Jurkat, Clone E6-1 (cell line): ENCODE data around the gene BRAP.
"Not testable (repeated sequence)": the region's sequence is repeated elsewhere in the genome, so short reads cannot be mapped to it uniquely, and the experiment has no call there.

Experiments
- DNase-seq: peaks from one replicate; pipeline ENCODE4 v3.0.0-alpha.2; 2011; ENCODE audit warnings: low read depth, low spot score
- H3K4me3 ChIP-seq: 2 replicates; pipeline ENCODE4 v1.5.1; 2011; ENCODE audit warnings: mild to moderate bottlenecking, low read length, control low read depth, moderate library complexity

BRAP gene

GRCh38 chr12:111684485-111685198, 1.1 kb downstream of the BRAP start:
- not testable (repeated sequence) for DNase-seq

GRCh38 chr12:111677186-111677585, 8.6 kb downstream of the BRAP start:
- DNase-seq: no peak
- H3K4me3 ChIP-seq: no peak overlapping the region

More at GRCh38 chr12:111684485-111685198, 1.1 kb downstream of the BRAP start:
- H3K4me3 ChIP-seq: peak overlapping the region; percentile 98

- DNase-seq: no peak
- H3K4me3 ChIP-seq: no peak overlapping the region
Observed at GRCh38 chr12:111673503-111673902, 12.3 kb downstream of the BRAP start.

- DNase-seq: no peak
- no peak overlapping the region for H3K4me3 ChIP-seq
Observed at GRCh38 chr12:111672822-111673381, 12.9 kb downstream of the BRAP start.

- H3K4me3 ChIP-seq: no peak overlapping the region
- no peak for DNase-seq
Observed at GRCh38 chr12:111664961-111665865, 20.5 kb downstream of the BRAP start.

GRCh38 chr12:111664499-111664898, 21.3 kb downstream of the BRAP start:
- no peak for DNase-seq
- H3K4me3 ChIP-seq: no peak overlapping the region

- DNase-seq: no peak
- no peak overlapping the region for H3K4me3 ChIP-seq
Observed at GRCh38 chr12:111656016-111656415, 29.7 kb downstream of the BRAP start.

- DNase-seq: no peak
- H3K4me3 ChIP-seq: no peak overlapping the region
Observed at GRCh38 chr12:111655356-111655755, 30.4 kb downstream of the BRAP start.

GRCh38 chr12:111653596-111653995, 32.2 kb downstream of the BRAP start:
- no peak for DNase-seq
- H3K4me3 ChIP-seq: no peak overlapping the region

GRCh38 chr12:111652530-111652929, 33.2 kb downstream of the BRAP start:
- not testable (repeated sequence) for H3K4me3 ChIP-seq

GRCh38 chr12:111650912-111651311, 34.8 kb downstream of the BRAP start:
- H3K4me3 ChIP-seq: no peak overlapping the region

More at GRCh38 chr12:111652530-111652929, 33.2 kb downstream of the BRAP start:
- DNase-seq: not testable (repeated sequence)

GRCh38 chr12:111645433-111645832, 40.3 kb downstream of the BRAP start:
- no peak for DNase-seq

More at GRCh38 chr12:111650912-111651311, 34.8 kb downstream of the BRAP start:
- DNase-seq: no peak

GRCh38 chr12:111643427-111643826, 42.3 kb downstream of the BRAP start:
- DNase-seq: no peak
- no peak overlapping the region for H3K4me3 ChIP-seq

More at GRCh38 chr12:111645433-111645832, 40.3 kb downstream of the BRAP start:
- no peak overlapping the region for H3K4me3 ChIP-seq

- no peak for DNase-seq
Observed at GRCh38 chr12:111642681-111643426, 42.9 kb downstream of the BRAP start.

GRCh38 chr12:111640506-111640905, 45.2 kb downstream of the BRAP start:
- H3K4me3 ChIP-seq: no peak overlapping the region
- DNase-seq: no peak

More at GRCh38 chr12:111642681-111643426, 42.9 kb downstream of the BRAP start:
- no peak overlapping the region for H3K4me3 ChIP-seq

GRCh38 chr12:111638556-111638955, 47.2 kb downstream of the BRAP start:
- H3K4me3 ChIP-seq: no peak overlapping the region
- DNase-seq: no peak

- no peak for DNase-seq
- no peak overlapping the region for H3K4me3 ChIP-seq
Observed at GRCh38 chr12:111636209-111636945, 49.4 kb downstream of the BRAP start.

GRCh38 chr12:111635524-111635923, 50.2 kb downstream of the BRAP start:
- no peak overlapping the region for H3K4me3 ChIP-seq
- no peak for DNase-seq
